PC-3 (cell line): Measurements from ENCODE around the gene SYN1.

Experiments
- CTCF ChIP-seq: fragments of 300-600 bp; sonication (generic); conservative IDR thresholded peaks from 2 replicates; pipeline ENCODE4 v1.5.1; 2017; ENCODE audit warnings: antibody characterized with exemption, low read depth, mild to moderate bottlenecking, low read length
- EZH2 ChIP-seq: fragments of 300-600 bp; sonication (generic); IDR thresholded peaks from one replicate; pipeline ENCODE4 v1.6.1; 2017; ENCODE audit warnings: antibody characterized with exemption, mild to moderate bottlenecking, low read length; ENCODE audit not compliant: unreplicated experiment

- TF ChIP-seq EZH2, result no peak
- no peak for TF ChIP-seq CTCF
Measured at GRCh38 chrX:47573341-47574075, 46.1 kb downstream of the SYN1 start.
